K562 (cell line): Measurements from ENCODE around the gene FFAR1. TPM values are rescaled to one million over a fixed set of nuclear protein-coding genes. Genes with fewer than 3 reads are reported as not detected.

Experiments
- GATA2 ChIP-seq: sonication (generic); formaldehyde crosslinking; IDR thresholded peaks from 2 replicates; pipeline ENCODE4 v1.4.0; 2020; ENCODE audit warnings: mild to moderate bottlenecking, missing genetic modification reagents
- KLF6 ChIP-seq: fragments of 250-450 bp; sonication (Bioruptor Pico); IDR thresholded peaks from 2 replicates; pipeline ENCODE4 v1.4.0; 2020; ENCODE audit warnings: mild to moderate bottlenecking, moderate library complexity, borderline replicate concordance
- MITF ChIP-seq: IDR thresholded peaks from 2 replicates; pipeline ENCODE4 v1.6.1; 2014; ENCODE audit warnings: antibody characterized with exemption
- NFIC ChIP-seq: fragments of 450-650 bp; IDR thresholded peaks from 2 replicates; pipeline ENCODE4 v1.6.1; 2017; ENCODE audit warnings: mild to moderate bottlenecking, inconsistent platforms
- NR2C2 ChIP-seq, 2 experiments: fragments of 200-800 bp in 1 of 2; sonication (Bioruptor generic) in 1 of 2; sonication (generic) in 1 of 2; formaldehyde crosslinking in 1 of 2; IDR thresholded peaks; 2 replicates each; pipeline versions ENCODE4 v1.6.1 to v1.8.0; 2016 to 2022; ENCODE audit warnings: mild to moderate bottlenecking in 1 of 2, missing compliant biosample characterization in 1 of 2, missing genetic modification characterization in 1 of 2, missing genetic modification reagents in 1 of 2
- RAD21 ChIP-seq, 2 experiments: fragments of 250-450 bp in 1 of 2; fragments of 450-650 bp in 1 of 2; sonication (Bioruptor Pico) in 1 of 2; formaldehyde crosslinking in 1 of 2; IDR thresholded peaks in 1 of 2; conservative IDR thresholded peaks in 1 of 2; 2 replicates each; pipeline versions ENCODE4 v1.4.0 to v1.8.0; 2020 to 2022; ENCODE audit warnings: mild to moderate bottlenecking in 2 of 2, moderate library complexity in 1 of 2
- RCOR1 ChIP-seq, 2 experiments: IDR thresholded peaks; 2 replicates each; pipeline ENCODE4 v1.6.1; 2012; ENCODE audit warnings: low read depth in 2 of 2, low read length in 2 of 2, borderline replicate concordance in 1 of 2, improper control_type of control experiment in 1 of 2
- SMAD3 ChIP-seq: fragments of 450-650 bp; formaldehyde crosslinking; conservative IDR thresholded peaks from 2 replicates; pipeline ENCODE4 v1.4.0; 2020; ENCODE audit warnings: mild to moderate bottlenecking
- SMAD4 ChIP-seq: fragments of 250-450 bp; sonication (Bioruptor Pico); conservative IDR thresholded peaks from 2 replicates; pipeline ENCODE4 v1.8.0; 2021; ENCODE audit warnings: inconsistent platforms, mild to moderate bottlenecking, moderate library complexity
- SMARCA4 ChIP-seq: fragments of 450-650 bp; IDR thresholded peaks from 2 replicates; pipeline ENCODE4 v1.6.1; 2016
- ZFP1 ChIP-seq: fragments of 450-650 bp; formaldehyde crosslinking; IDR thresholded peaks from 2 replicates; pipeline ENCODE4 v1.4.0; 2020; ENCODE audit warnings: mild to moderate bottlenecking, mixed read lengths
- ZFX ChIP-seq: sonication (generic); formaldehyde crosslinking; IDR thresholded peaks from 2 replicates; pipeline ENCODE4 v1.8.0; 2022; ENCODE audit warnings: mild to moderate bottlenecking, missing genetic modification reagents, moderate library complexity
- ZKSCAN1 ChIP-seq: fragments of 150-350 bp; IDR thresholded peaks from 2 replicates; pipeline ENCODE4 v1.6.1; 2016; ENCODE audit warnings: low read depth, low read length
- ZNF583 ChIP-seq: fragments of 250-450 bp; sonication (Bioruptor Pico); IDR thresholded peaks from 2 replicates; pipeline ENCODE4 v1.4.0; 2020
- polyA plus RNA-seq, 8 experiments: library from polyadenylated mRNA; depleted of rRNA in 4 of 8; stranded (reverse) in 5 of 8; unstranded in 3 of 8; fragments of >200 nt; fragmentation: Nextera tagmentation in 2 of 8; fragmentation: Illumina TruSeq in 1 of 8; extraction: Ambion mirVana in 2 of 8; extraction: Trizol in 1 of 8; gene quantifications; 2 replicates each; pipeline versions ENCODE4 v1.2.1 to v1.2.3, GENCODE V29; 2011 to 2014; ENCODE audit warnings: inconsistent platforms in 1 of 8, missing spikeins in 1 of 8
- total RNA-seq, 7 experiments: library from RNA; depleted of rRNA in 6 of 7; stranded (reverse); fragments of >200 nt in 6 of 7; fragmentation: Illumina TruSeq in 2 of 7; extraction: Trizol in 2 of 7; gene quantifications; 2 replicates each; pipeline versions ENCODE4 v1.2.1 to v1.2.3, GENCODE V29; 2011 to 2021; ENCODE audit warnings: low replicate concordance in 1 of 7
- TF ChIP-seq, protein P1 (sequence below): fragments of 450-650 bp; conservative IDR thresholded peaks from 2 replicates; pipeline ENCODE4 v1.6.1; 2016; ENCODE audit warnings: missing genetic modification characterization, low read depth, mild to moderate bottlenecking, control low read depth, missing compliant biosample characterization
- TF ChIP-seq, protein P2 (sequence below): sonication (generic); formaldehyde crosslinking; IDR thresholded peaks from 2 replicates; pipeline ENCODE4 v1.8.1; 2023; ENCODE audit warnings: mild to moderate bottlenecking, missing genetic modification reagents, moderate library complexity

FFAR1 gene
- total and polyA plus RNA-seq, 9 of the 15 experiments (the other 6 are each of a cell fraction or from before 2014, with no cell fraction given), result not detected

DNA sequence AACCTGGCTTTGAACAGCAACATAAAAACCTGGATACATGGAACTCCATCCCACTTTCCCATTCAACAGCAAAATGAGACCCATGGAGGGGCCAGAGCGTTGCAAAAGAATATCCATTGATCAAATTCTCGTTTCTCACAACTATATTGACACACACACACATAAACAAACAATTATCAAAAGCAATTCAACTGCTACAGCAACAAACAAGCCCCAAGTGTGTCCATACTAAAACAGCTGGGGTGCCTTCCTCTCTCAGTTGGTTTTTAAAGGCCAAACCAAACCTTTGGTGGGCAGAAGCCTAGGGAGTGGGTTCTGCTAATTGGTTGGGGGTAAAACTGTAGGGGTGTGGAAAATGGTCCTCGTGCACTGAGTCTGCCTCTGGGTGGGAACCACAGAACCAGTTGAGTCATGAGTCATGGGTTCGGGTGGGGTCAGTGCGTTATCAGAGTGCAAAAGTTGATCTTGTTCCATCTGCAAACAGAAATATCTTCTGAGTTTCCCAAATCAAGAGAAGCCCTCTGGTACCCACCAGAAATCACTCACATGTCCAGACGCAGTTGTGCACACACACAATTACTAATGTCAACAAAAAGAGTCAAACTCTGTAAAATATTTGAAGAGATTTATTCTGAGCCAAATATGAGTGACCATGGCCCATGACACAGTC lies 41.6 kb downstream of the FFAR1 start (continued):
- TF ChIP-seq, protein P1, sequence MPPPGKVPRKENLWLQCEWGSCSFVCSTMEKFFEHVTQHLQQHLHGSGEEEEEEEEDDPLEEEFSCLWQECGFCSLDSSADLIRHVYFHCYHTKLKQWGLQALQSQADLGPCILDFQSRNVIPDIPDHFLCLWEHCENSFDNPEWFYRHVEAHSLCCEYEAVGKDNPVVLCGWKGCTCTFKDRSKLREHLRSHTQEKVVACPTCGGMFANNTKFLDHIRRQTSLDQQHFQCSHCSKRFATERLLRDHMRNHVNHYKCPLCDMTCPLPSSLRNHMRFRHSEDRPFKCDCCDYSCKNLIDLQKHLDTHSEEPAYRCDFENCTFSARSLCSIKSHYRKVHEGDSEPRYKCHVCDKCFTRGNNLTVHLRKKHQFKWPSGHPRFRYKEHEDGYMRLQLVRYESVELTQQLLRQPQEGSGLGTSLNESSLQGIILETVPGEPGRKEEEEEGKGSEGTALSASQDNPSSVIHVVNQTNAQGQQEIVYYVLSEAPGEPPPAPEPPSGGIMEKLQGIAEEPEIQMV, result no peak; the same call in 1 of the 2 replicates
- TF ChIP-seq SMAD4 (CRISPR knock-in tag) (peak; percentile 64), GATA2 (no peak), NR2C2 (CRISPR knock-in tag; IDR thresholded peaks at IDR 0.05) (no peak), NR2C2 (tag; IDR thresholded peaks at IDR 0.05) (peak; percentile 67), ZFX (0 out of 2 replicates have a peak, but pooled peaks have one; percentile 16), ZNF583 (CRISPR knock-in tag) (peak; percentile 78), SMAD3 (CRISPR knock-in tag) (0 out of 2 replicates have a peak, but pooled peaks have one; percentile 49), KLF6 (CRISPR knock-in tag) (0 out of 2 replicates have a peak, but pooled peaks have one; percentile 7), NFIC (0 out of 2 replicates have a peak, but pooled peaks have one; percentile 13), SMARCA4 (peak; percentile 75), ZFP1 (CRISPR knock-in tag) (no peak), RAD21 (CRISPR knock-in tag; conservative IDR thresholded peaks at IDR 0.05 in 1 of 2, IDR thresholded peaks at IDR 0.05 in 1 of 2) (0 out of 4 replicates have a peak, but pooled peaks of 1 of the 2 experiments have one; percentile 4), RCOR1 (IDR thresholded peaks at IDR 0.05; ENCODE audit: borderline replicate concordance in 1 of 2, low read depth in 2 of 2, low read length in 2 of 2) (peak in 1 of 2 experiments; percentile 71; a peak in 1 of 4 replicates), ZKSCAN1 (no peak), MITF (peak; percentile 60; the same call in 1 of the 2 replicates)
- TF ChIP-seq, protein P2, sequence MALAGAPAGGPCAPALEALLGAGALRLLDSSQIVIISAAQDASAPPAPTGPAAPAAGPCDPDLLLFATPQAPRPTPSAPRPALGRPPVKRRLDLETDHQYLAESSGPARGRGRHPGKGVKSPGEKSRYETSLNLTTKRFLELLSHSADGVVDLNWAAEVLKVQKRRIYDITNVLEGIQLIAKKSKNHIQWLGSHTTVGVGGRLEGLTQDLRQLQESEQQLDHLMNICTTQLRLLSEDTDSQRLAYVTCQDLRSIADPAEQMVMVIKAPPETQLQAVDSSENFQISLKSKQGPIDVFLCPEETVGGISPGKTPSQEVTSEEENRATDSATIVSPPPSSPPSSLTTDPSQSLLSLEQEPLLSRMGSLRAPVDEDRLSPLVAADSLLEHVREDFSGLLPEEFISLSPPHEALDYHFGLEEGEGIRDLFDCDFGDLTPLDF (CRISPR knock-in tag), result no peak
